ENCODE data around the gene DUSP23. TPM values are rescaled to one million over a fixed set of nuclear protein-coding genes. Genes with fewer than 3 reads are reported as not detected.

Gene DUSP23
- total and polyA plus RNA-seq, 10 of the 15 experiments (the other 5 are each of a cell fraction or from before 2014, with no cell fraction given), result 1.1 to 6.9 (median 4.1) TPM; not detected in 1

- TF ChIP-seq, protein P1, sequence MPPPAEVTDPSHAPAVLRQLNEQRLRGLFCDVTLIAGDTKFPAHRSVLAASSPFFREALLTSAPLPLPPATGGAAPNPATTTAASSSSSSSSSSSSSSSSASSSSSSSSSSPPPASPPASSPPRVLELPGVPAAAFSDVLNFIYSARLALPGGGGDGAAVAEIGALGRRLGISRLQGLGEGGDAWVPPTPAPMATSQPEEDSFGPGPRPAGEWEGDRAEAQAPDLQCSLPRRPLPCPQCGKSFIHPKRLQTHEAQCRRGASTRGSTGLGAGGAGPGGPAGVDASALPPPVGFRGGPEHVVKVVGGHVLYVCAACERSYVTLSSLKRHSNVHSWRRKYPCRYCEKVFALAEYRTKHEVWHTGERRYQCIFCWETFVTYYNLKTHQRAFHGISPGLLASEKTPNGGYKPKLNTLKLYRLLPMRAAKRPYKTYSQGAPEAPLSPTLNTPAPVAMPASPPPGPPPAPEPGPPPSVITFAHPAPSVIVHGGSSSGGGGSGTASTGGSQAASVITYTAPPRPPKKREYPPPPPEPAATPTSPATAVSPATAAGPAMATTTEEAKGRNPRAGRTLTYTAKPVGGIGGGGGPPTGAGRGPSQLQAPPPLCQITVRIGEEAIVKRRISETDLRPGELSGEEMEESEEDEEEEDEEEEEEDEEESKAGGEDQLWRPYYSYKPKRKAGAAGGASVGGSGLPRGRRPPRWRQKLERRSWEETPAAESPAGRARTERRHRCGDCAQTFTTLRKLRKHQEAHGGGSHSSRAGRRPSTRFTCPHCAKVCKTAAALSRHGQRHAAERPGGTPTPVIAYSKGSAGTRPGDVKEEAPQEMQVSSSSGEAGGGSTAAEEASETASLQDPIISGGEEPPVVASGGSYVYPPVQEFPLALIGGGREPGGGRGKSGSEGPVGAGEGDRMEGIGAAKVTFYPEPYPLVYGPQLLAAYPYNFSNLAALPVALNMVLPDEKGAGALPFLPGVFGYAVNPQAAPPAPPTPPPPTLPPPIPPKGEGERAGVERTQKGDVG (CRISPR knock-in tag; IDR thresholded peaks at IDR 0.05), result no peak
- TF ChIP-seq SIN3A (IDR thresholded peaks at IDR 0.05; ENCODE audit: low read depth, low read length), result no peak
Measured at GRCh38 chr1:159737238-159737916, 43.4 kb upstream of the DUSP23 start (continued).

DNA sequence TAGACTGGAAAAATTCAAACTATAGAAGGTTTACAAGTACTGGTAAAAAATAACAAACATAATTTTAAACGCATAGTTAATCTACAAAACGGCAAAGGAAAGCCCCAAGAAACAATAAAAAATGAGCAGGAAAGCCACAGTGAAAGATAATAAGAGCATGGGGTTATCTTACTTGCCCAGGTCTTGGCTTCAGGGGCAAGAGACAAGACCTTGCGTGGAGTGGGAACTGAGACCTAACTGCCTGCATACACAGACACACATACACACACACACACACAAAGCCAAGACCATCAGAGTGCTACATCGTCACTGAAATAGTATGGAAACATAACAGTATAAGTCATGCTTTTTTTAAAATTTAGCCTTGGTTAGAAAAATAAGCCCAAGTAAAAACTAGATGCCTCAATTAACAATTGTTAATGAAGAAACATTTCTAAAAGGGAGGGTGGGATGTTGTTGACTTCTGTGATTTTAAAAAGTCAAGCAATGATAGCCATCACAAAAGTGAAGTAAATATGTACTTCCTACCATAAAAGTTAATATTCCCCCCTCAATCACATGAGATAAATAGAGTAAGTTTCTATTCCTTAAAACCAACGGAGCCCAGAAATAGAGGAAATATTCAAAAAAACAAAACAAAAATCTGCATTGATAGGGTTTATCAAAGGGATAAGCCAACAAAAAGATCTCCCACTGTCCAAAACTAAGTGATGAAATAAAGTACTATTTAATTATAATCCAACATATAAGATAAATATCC, 36.9 kb upstream of the DUSP23 start:
- no peaks in the 10 kb centered on the region for H3K36me3 ChIP-seq (ENCODE audit: control insufficient read depth in 2 of 2, insufficient read depth in 2 of 2, low read length in 1 of 2)
- no peak overlapping the region for H2AFZ ChIP-seq (ENCODE audit: control insufficient read depth, low read depth, low read length)
- no peak for ATAC-seq
- FAIRE-seq, result no peak
- no peak for DNase-seq (ENCODE audit: low read depth, low spot score)
- RAD21 ChIA-PET (ENCODE audit: unreplicated experiment), result no interaction called here
- no peaks in the 10 kb centered on the region for H3K9me3 ChIP-seq (replicated peaks; ENCODE audit: control insufficient read depth, insufficient read depth, low read length)
- no peak overlapping the region for H3K27ac ChIP-seq (ENCODE audit: control insufficient read depth, insufficient read depth)
- no peaks in the 10 kb centered on the region for H3K27me3 ChIP-seq (replicated peaks in 1 of 2; ENCODE audit: control insufficient read depth in 2 of 2, insufficient read depth in 2 of 2, low read length in 1 of 2)
- POLR2A ChIA-PET, result no interaction called here
- intact Hi-C loops (cut with micrococcal nuclease; ENCODE audit: unreplicated experiment) (no loop called here), in situ Hi-C loops (cut with MboI) (no loop called here)
- CTCF ChIA-PET, result no interaction called here
- no peak overlapping the region for H3K9ac ChIP-seq (ENCODE audit: control insufficient read depth, insufficient read depth, low read length)
- SMC1A ChIA-PET (ENCODE audit: uncharacterized antibody, unreplicated experiment), result no interaction called here
- 21% methylated on average over 5 of the region's 5 CpGs for WGBS (ENCODE audit: insufficient coverage, insufficient replicate concordance, low lambda C conversion rate, missing lambda C conversion rate)
- no peaks in the 10 kb centered on the region for H3K4me1 ChIP-seq (ENCODE audit: control insufficient read depth, insufficient read depth, low read length)
- H3K4me3 ChIP-seq, result no peak overlapping the region
- no peak overlapping the region for H3K4me2 ChIP-seq (ENCODE audit: control insufficient read depth, insufficient read depth)
- H3K79me2 ChIP-seq (ENCODE audit: control insufficient read depth, insufficient read depth, low read length), result no peaks in the 10 kb centered on the region
- H4K20me1 ChIP-seq (ENCODE audit: control insufficient read depth, insufficient read depth), result no peaks in the 10 kb centered on the region
- BruUV-seq (replicated peaks), result no TSS peak
- TF ChIP-seq, protein P2, sequence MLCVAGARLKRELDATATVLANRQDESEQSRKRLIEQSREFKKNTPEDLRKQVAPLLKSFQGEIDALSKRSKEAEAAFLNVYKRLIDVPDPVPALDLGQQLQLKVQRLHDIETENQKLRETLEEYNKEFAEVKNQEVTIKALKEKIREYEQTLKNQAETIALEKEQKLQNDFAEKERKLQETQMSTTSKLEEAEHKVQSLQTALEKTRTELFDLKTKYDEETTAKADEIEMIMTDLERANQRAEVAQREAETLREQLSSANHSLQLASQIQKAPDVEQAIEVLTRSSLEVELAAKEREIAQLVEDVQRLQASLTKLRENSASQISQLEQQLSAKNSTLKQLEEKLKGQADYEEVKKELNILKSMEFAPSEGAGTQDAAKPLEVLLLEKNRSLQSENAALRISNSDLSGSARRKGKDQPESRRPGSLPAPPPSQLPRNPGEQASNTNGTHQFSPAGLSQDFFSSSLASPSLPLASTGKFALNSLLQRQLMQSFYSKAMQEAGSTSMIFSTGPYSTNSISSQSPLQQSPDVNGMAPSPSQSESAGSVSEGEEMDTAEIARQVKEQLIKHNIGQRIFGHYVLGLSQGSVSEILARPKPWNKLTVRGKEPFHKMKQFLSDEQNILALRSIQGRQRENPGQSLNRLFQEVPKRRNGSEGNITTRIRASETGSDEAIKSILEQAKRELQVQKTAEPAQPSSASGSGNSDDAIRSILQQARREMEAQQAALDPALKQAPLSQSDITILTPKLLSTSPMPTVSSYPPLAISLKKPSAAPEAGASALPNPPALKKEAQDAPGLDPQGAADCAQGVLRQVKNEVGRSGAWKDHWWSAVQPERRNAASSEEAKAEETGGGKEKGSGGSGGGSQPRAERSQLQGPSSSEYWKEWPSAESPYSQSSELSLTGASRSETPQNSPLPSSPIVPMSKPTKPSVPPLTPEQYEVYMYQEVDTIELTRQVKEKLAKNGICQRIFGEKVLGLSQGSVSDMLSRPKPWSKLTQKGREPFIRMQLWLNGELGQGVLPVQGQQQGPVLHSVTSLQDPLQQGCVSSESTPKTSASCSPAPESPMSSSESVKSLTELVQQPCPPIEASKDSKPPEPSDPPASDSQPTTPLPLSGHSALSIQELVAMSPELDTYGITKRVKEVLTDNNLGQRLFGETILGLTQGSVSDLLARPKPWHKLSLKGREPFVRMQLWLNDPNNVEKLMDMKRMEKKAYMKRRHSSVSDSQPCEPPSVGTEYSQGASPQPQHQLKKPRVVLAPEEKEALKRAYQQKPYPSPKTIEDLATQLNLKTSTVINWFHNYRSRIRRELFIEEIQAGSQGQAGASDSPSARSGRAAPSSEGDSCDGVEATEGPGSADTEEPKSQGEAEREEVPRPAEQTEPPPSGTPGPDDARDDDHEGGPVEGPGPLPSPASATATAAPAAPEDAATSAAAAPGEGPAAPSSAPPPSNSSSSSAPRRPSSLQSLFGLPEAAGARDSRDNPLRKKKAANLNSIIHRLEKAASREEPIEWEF (IDR thresholded peaks at IDR 0.05; ENCODE audit: insufficient replicate concordance, low read depth, low read length), result no peak
- TF ChIP-seq HCFC1 (IDR thresholded peaks at IDR 0.05; ENCODE audit: low read length), result no peak
- TF ChIP-seq MTA3 (IDR thresholded peaks at IDR 0.05; ENCODE audit: borderline replicate concordance, low read length), result no peak
- no peak for TF ChIP-seq E2F8 (IDR thresholded peaks at IDR 0.05; ENCODE audit: low read depth, partially characterized antibody)
- TF ChIP-seq IKZF2 (IDR thresholded peaks at IDR 0.05), result no peak
- TF ChIP-seq TAF1 (IDR thresholded peaks at IDR 0.05; ENCODE audit: borderline replicate concordance, low read depth, low read length), result no peak
- TF ChIP-seq ZNF622 (IDR thresholded peaks at IDR 0.05), result no peak

Measured in GM12878 (cell line).